MCF 10A (cell line): ENCODE results near the gene LAMB4. TPM values are rescaled to one million over a fixed set of nuclear protein-coding genes. Genes with fewer than 3 reads are reported as not detected.

Source experiments
- BruUV-seq: library from RNA; stranded (reverse); fragments of 400-500 nt; replicated peaks from 2 replicates; lab custom pipeline; 2021; lab: Mats Ljungman, UMichigan
- CTCF ChIA-PET: fragments of 300-600 bp; sonication (Branson Sonifier 250); formaldehyde crosslinking; extraction: SDS; loops from one replicate; lab custom pipeline; 2021; ENCODE audit warnings: antibody characterized with exemption, inconsistent platforms; lab: Yijun Ruan, JAX
- POLR2A ChIA-PET: fragments of 300-600, 350-650 bp; sonication (Branson Sonifier 250); formaldehyde crosslinking; extraction: SDS; loops from one replicate; lab custom pipeline; 2020; ENCODE audit warnings: antibody characterized with exemption, inconsistent platforms; lab: Yijun Ruan, JAX
- DNase-seq: peaks from one replicate; pipeline ENCODE4 v3.0.0-alpha.2; 2018; ENCODE audit not compliant: unreplicated experiment
- H3K27ac Mint-ChIP-seq: one replicate; pipeline ENCODE4 v1.8.0; 2022; ENCODE audit warnings: mild to moderate bottlenecking, low read depth, mixed read lengths; ENCODE audit not compliant: unreplicated experiment
- H3K27me3 Mint-ChIP-seq: one replicate; pipeline ENCODE4 v1.8.0; 2022; ENCODE audit warnings: mixed read lengths; ENCODE audit not compliant: insufficient read depth, unreplicated experiment
- H3K36me3 Mint-ChIP-seq: one replicate; pipeline ENCODE4 v1.8.0; 2022; ENCODE audit warnings: mild to moderate bottlenecking, moderate library complexity, mixed read lengths; ENCODE audit not compliant: insufficient read depth, unreplicated experiment
- H3K4me1 Mint-ChIP-seq: one replicate; pipeline ENCODE4 v1.8.0; 2022; ENCODE audit warnings: mixed read lengths; ENCODE audit not compliant: insufficient read depth, unreplicated experiment
- H3K4me3 Mint-ChIP-seq: one replicate; pipeline ENCODE4 v1.8.0; 2022; ENCODE audit warnings: mild to moderate bottlenecking, moderate library complexity, mixed read lengths; ENCODE audit not compliant: unreplicated experiment
- H3K9me3 Mint-ChIP-seq: one replicate; pipeline ENCODE4 v1.8.0; 2022; ENCODE audit warnings: mixed read lengths; ENCODE audit not compliant: unreplicated experiment
- intact Hi-C: fragments of 100-400 bp; cut with micrococcal nuclease; formaldehyde crosslinking; loops from 2 replicates; pipeline ENCODE4 v1.14.1; 2022
- total RNA-seq: library from RNA; stranded (reverse); gene quantifications from 2 replicates; pipeline ENCODE4 v1.2.3, GENCODE V29; 2022
- TF ChIP-seq, protein P1 (sequence below): fragments of 200-600 bp; IDR thresholded peaks from one replicate; pipeline ENCODE4 v1.8.0; 2022; ENCODE audit warnings: antibody characterized with exemption, mild to moderate bottlenecking; ENCODE audit not compliant: unreplicated experiment

The LAMB4 gene
- total RNA-seq, 1 experiment from 2014 or later, result 0.35 TPM

DNA sequence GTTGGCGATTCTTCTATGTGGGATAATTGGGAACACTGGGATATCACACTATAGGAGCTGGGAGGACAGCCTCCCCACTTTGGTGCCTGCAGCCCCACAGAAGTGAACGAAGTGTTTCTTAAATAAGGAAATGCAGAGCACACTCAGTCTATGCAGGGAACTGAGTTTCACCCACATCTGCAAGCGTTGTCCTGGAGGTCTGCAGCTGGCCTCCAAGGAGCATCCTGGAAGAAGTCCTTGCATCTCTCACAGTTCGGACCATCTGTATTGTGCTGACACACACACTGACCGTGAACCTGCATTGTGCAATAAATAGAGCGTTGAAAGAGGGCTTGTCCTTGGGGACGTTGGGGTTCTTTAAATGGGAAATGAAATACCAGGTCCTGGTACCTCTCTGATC, 25.8 kb downstream of the LAMB4 start:
- Mint-ChIP-seq H3K4me3 (no peak overlapping the region), H3K27ac (no peak overlapping the region), H3K4me1 (no peaks in the 10 kb centered on the region), H3K36me3 (no peaks in the 10 kb centered on the region), H3K9me3 (no peaks in the 10 kb centered on the region), H3K27me3 (peaks cover 6% of the 10 kb centered on the region)
- TF ChIP-seq, protein P1, sequence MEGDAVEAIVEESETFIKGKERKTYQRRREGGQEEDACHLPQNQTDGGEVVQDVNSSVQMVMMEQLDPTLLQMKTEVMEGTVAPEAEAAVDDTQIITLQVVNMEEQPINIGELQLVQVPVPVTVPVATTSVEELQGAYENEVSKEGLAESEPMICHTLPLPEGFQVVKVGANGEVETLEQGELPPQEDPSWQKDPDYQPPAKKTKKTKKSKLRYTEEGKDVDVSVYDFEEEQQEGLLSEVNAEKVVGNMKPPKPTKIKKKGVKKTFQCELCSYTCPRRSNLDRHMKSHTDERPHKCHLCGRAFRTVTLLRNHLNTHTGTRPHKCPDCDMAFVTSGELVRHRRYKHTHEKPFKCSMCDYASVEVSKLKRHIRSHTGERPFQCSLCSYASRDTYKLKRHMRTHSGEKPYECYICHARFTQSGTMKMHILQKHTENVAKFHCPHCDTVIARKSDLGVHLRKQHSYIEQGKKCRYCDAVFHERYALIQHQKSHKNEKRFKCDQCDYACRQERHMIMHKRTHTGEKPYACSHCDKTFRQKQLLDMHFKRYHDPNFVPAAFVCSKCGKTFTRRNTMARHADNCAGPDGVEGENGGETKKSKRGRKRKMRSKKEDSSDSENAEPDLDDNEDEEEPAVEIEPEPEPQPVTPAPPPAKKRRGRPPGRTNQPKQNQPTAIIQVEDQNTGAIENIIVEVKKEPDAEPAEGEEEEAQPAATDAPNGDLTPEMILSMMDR, result no peak
- intact Hi-C loops, result no loop called here
- ChIA-PET POLR2A (interaction anchor here (0.8 kb wide), 1 partner anchor 41 kb away, joined by 5 read pairs; no protein-coding TSS in a partner anchor), CTCF (interaction anchor here (0.7 to 2.7 kb wide), 5 partner anchors 9 to 42 kb away, joined by 3 to 13 read pairs (median 3); no protein-coding TSS in a partner anchor)
- no TSS peak for BruUV-seq
- DNase-seq, result no peak

DNA sequence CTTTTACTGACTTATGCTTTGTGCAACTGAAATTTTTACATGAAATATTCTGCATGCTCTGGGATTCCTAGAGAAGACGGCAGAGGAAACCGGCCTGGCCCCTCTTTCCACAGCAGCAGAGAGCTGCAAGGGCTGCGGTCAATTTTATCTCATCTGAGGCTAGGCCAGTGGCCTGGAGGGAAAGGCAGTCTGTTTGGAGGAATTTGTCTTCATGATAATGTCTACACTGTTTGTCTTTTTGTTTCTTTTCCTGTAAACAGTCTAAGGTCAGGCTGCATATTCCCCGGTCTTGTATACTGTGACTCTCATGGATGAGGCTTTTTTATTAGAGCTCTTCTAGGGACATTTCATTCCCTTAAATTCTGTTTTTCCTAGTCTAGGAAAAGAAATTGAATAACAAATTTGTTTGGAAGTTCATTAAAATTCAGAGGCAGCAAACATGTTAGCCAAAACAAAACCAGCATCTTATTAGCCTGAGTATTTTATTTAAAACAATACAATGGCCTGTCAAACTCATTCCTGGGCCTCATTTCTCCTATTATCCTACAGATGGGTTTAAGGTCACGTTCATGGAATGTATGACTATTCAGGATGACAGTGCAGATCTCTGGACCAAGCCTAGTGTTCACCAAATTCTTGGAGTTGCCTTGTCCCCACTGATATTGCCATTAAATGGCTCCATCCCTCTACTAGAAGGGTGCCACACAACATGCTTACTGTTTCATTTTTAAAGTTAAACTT, 26.4 kb downstream of the LAMB4 start:
- Mint-ChIP-seq H3K36me3 (no peaks in the 10 kb centered on the region), H3K27ac (no peak overlapping the region), H3K4me1 (no peaks in the 10 kb centered on the region), H3K27me3 (peaks cover 10% of the 10 kb centered on the region), H3K4me3 (no peak overlapping the region), H3K9me3 (no peaks in the 10 kb centered on the region)
- CTCF ChIA-PET, result interaction anchor here (0.7 to 2.7 kb wide), 4 partner anchors 9 to 42 kb away, joined by 3 to 13 read pairs (median 6); no protein-coding TSS in a partner anchor
- no peak for DNase-seq
- TF ChIP-seq, protein P1, result no peak
- POLR2A ChIA-PET, result interaction anchor here (0.7 kb wide), 1 partner anchor 59 kb away, joined by 4 read pairs; no protein-coding TSS in a partner anchor
- intact Hi-C loops, result no loop called here
- no TSS peak for BruUV-seq

DNA sequence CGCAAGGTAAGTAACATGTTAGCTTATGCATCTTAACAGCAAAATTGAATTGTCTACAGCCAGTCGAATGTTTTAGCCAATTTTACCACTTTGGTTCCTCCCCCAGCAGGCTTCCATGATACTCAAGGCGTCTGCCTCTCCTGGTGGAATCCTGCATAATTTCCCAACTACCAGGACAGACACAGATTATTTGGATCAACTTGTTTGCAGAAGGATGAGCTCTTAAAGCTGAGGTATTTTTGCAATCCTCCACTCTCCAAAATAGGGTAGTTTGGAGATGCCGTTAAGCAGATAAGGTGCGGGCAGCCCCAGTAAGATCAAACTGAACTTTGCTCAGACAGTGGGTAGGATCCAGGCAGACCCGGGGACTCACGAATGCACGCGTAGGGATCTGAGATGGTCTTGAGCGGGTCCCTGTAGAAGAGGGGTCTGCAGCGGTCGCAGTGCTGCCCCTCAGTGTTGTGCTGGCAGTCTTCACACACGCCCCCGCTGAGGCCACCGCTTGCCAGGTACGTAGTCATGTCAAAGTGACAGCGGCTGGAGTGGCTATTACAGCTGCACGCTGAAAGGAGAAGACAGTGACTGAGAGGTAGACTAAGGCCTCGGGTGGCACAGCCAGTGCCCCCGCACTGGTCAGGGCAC, 27.4 kb downstream of the LAMB4 start:
- H3K4me1 Mint-ChIP-seq, result no peaks in the 10 kb centered on the region
- ChIA-PET CTCF (interaction anchor here (0.7 to 2.7 kb wide), 2 partner anchors 11 to 43 kb away, joined by 3 to 13 read pairs; no protein-coding TSS in a partner anchor), POLR2A (interaction anchor here (1.0 kb wide), 1 partner anchor 86 kb away, joined by 3 read pairs; no protein-coding TSS in a partner anchor)
- DNase-seq, result no peak
- H3K36me3 Mint-ChIP-seq, result no peaks in the 10 kb centered on the region
- peaks cover 10% of the 10 kb centered on the region for H3K27me3 Mint-ChIP-seq
- intact Hi-C loops, result no loop called here
- no TSS peak for BruUV-seq
- TF ChIP-seq, protein P1, result no peak
- no peaks in the 10 kb centered on the region for H3K9me3 Mint-ChIP-seq
- no peak overlapping the region for H3K27ac Mint-ChIP-seq
- no peak overlapping the region for H3K4me3 Mint-ChIP-seq

DNA sequence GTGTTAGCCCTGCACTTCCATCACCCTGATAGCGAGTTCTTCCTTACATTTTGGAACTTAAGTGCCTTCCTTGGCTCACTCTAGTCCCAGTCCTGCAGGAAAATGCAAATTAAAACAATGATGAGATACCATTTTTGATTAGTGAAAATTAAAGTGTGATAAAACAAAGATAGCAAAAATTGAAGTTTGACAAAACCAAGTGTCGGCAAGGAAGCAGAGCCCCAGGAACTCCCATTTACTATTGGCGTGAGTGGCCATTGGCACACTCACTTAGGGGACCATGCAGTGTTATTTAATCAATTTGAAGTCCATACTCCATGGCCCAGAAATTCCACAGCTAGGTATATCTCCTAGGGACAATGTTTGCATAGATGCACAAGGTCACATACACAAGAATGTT, 28.4 kb downstream of the LAMB4 start:
- POLR2A ChIA-PET, result no interaction called here
- Mint-ChIP-seq H3K4me1 (no peaks in the 10 kb centered on the region), H3K27ac (no peak overlapping the region), H3K36me3 (no peaks in the 10 kb centered on the region), H3K9me3 (no peaks in the 10 kb centered on the region), H3K4me3 (no peak overlapping the region), H3K27me3 (peaks cover 10% of the 10 kb centered on the region)
- DNase-seq, result no peak
- CTCF ChIA-PET, result no interaction called here
- TF ChIP-seq, protein P1, result no peak
- no TSS peak for BruUV-seq
- intact Hi-C loops, result no loop called here
